Mesenchymal stem cell (in vitro differentiated cells and primary cell): ENCODE results near the gene MED6.
A peak's percentile ranks its signal among the peaks of the same experiment; 100 is the strongest.

Experiments
- DNase-seq: peaks from one replicate; pipeline ENCODE4 v3.0.0-alpha.2; 2013
- H2AFZ ChIP-seq: one replicate; pipeline ENCODE4 v1.6.1; 2013; ENCODE audit warnings: low read depth, mild to moderate bottlenecking, control low read depth, inconsistent platforms, low read length, moderate library complexity
- H2AK5ac ChIP-seq: 2 replicates; pipeline ENCODE4 v1.6.1; 2013; ENCODE audit warnings: low read length, moderate library complexity, mild to moderate bottlenecking, inconsistent platforms; ENCODE audit not compliant: severe bottlenecking
- H2BK120ac ChIP-seq: one replicate; pipeline ENCODE4 v1.6.1; 2013; ENCODE audit warnings: low read depth, mild to moderate bottlenecking, inconsistent platforms, low read length, moderate library complexity
- H2BK12ac ChIP-seq, 2 experiments: one replicate each; pipeline ENCODE4 v1.6.1; 2013; ENCODE audit warnings: inconsistent platforms in 2 of 2, low read length in 2 of 2, mild to moderate bottlenecking in 2 of 2, moderate library complexity in 2 of 2, control low read depth in 1 of 2
- H2BK15ac ChIP-seq: one replicate; pipeline ENCODE4 v1.6.1; 2013; ENCODE audit warnings: mild to moderate bottlenecking, low read depth, inconsistent platforms; ENCODE audit not compliant: poor library complexity, severe bottlenecking
- H2BK5ac ChIP-seq: 2 replicates; pipeline ENCODE4 v1.6.1; 2013; ENCODE audit warnings: low read depth, mild to moderate bottlenecking, low read length, control low read depth, inconsistent platforms; ENCODE audit not compliant: poor library complexity, severe bottlenecking
- H3K14ac ChIP-seq, 2 experiments: one replicate each; pipeline ENCODE4 v1.6.1; 2013; ENCODE audit warnings: inconsistent platforms in 2 of 2, low read length in 2 of 2, control low read depth in 1 of 2, mild to moderate bottlenecking in 1 of 2, moderate library complexity in 1 of 2
- H3K18ac ChIP-seq, 2 experiments: one replicate each; pipeline ENCODE4 v1.6.1; 2013; ENCODE audit warnings: inconsistent platforms in 2 of 2, low read length in 2 of 2, control low read depth in 1 of 2, low read depth in 1 of 2, mild to moderate bottlenecking in 1 of 2
- H3K23ac ChIP-seq, 2 experiments: one replicate each; pipeline ENCODE4 v1.6.1; 2013; ENCODE audit warnings: inconsistent platforms in 2 of 2, low read length in 2 of 2, mild to moderate bottlenecking in 2 of 2, moderate library complexity in 2 of 2, control low read depth in 1 of 2
- H3K27ac ChIP-seq: 2 replicates; pipeline ENCODE4 v1.5.1; 2013; ENCODE audit warnings: mild to moderate bottlenecking, moderate library complexity, low read length, control low read depth, inconsistent platforms; ENCODE audit not compliant: poor library complexity, severe bottlenecking
- H3K27me3 ChIP-seq, 2 experiments: 2 replicates each; pipeline versions ENCODE4 v1.6.1 to v1.7.0; 2013; ENCODE audit warnings: low read length in 2 of 2, mild to moderate bottlenecking in 2 of 2, moderate library complexity in 2 of 2, control low read depth in 1 of 2, inconsistent platforms in 1 of 2; ENCODE audit not compliant: control insufficient read depth in 1 of 2, insufficient read depth in 1 of 2
- H3K36me3 ChIP-seq, 2 experiments: 2 replicates each; pipeline versions ENCODE4 v1.6.1 to v1.7.0; 2013; ENCODE audit warnings: low read length in 2 of 2, control low read depth in 1 of 2, inconsistent platforms in 1 of 2, low read depth in 1 of 2, mild to moderate bottlenecking in 1 of 2; ENCODE audit not compliant: insufficient read depth in 2 of 2, control insufficient read depth in 1 of 2
- H3K4ac ChIP-seq, 2 experiments: one replicate each; pipeline ENCODE4 v1.6.1; 2013; ENCODE audit warnings: inconsistent platforms in 2 of 2, low read length in 2 of 2, mild to moderate bottlenecking in 2 of 2, moderate library complexity in 2 of 2, control low read depth in 1 of 2, low read depth in 1 of 2
- H3K4me1 ChIP-seq: 2 replicates; pipeline ENCODE4 v1.6.1; 2013; ENCODE audit warnings: low read depth, low read length, control low read depth; ENCODE audit not compliant: control insufficient read depth, insufficient read depth
- H3K4me2 ChIP-seq: 2 replicates; pipeline ENCODE4 v1.6.1; 2013; ENCODE audit warnings: low read length, mild to moderate bottlenecking, inconsistent platforms; ENCODE audit not compliant: poor library complexity, severe bottlenecking
- H3K4me3 ChIP-seq, 2 experiments: 2 replicates each; pipeline versions ENCODE4 v1.5.1 to v1.7.0; 2013; ENCODE audit warnings: low read length in 2 of 2, mild to moderate bottlenecking in 2 of 2, control low read depth in 1 of 2, low read depth in 1 of 2; ENCODE audit not compliant: insufficient read depth in 1 of 2
- H3K79me1 ChIP-seq: replicated peaks from 2 replicates; pipeline ENCODE4 v1.6.1; 2013; ENCODE audit warnings: mild to moderate bottlenecking, control low read depth, low read length, inconsistent platforms; ENCODE audit not compliant: poor library complexity, severe bottlenecking
- H3K9ac ChIP-seq: 2 replicates; pipeline ENCODE4 v1.7.0; 2013; ENCODE audit warnings: mild to moderate bottlenecking, low read length, moderate library complexity
- H3K9me3 ChIP-seq: 2 replicates; pipeline ENCODE4 v1.7.0; 2013; ENCODE audit warnings: mild to moderate bottlenecking, low read length; ENCODE audit not compliant: control insufficient read depth
- H4K8ac ChIP-seq: one replicate; pipeline ENCODE4 v1.6.1; 2013; ENCODE audit warnings: inconsistent platforms, mild to moderate bottlenecking, low read length, moderate library complexity
- H4K91ac ChIP-seq: one replicate; pipeline ENCODE4 v1.6.1; 2013; ENCODE audit warnings: mild to moderate bottlenecking, low read length, inconsistent platforms
- WGBS: methylation state at CpG from one replicate; pipeline ENCODE4 v1.1.7; 2013; ENCODE audit warnings: mixed read lengths; 5-methylcytosine and 5-hydroxymethylcytosine counted together

MED6 gene

DNA sequence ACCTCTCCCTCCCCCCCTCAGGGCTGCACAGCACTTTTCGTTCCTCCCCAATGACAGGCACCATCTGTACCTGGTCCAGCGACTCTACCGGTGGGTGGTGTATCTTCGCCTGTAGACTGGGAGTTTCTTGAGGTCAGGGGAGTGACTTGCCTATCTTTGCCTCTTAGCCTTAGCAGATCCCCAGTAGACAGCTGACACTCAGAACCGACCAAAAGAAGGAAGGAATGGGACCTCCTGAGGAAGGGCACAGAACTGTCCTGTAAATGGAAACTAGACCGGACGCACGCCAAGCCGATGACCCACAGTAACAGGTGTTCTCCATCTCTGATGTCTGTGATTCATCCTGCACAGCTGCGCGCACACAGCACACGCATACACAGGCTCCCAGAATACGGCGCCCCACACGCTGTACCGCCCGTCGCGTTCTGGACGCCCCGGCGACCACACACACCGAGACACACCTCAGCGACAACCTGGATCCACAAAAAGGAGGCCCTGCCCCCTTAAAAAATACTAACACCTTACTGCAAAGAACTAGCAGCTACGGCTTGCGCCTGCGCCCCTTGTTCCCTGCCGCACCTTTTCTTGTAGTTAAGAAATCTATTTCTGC lies 40.6 kb upstream of the MED6 start:
- Histone ChIP-seq H3K79me1 (peaks cover 7% of the 10 kb centered on the region), H4K91ac (no peak overlapping the region), H2BK5ac (no peak overlapping the region), H3K18ac (no peak overlapping the region), H3K4me3 (peak overlapping the region; percentile 68 to 73), H2BK15ac (no peak overlapping the region), H3K27me3 (peaks cover 24 to 74% of the 10 kb centered on the region in 2 experiments), H2AK5ac (no peak overlapping the region), H3K4ac (no peak overlapping the region), H3K9me3 (peaks cover 1% of the 10 kb centered on the region), H3K4me2 (peak overlapping the region; percentile 95), H3K9ac (no peak overlapping the region), H3K14ac (no peak overlapping the region), H3K36me3 (no peaks in the 10 kb centered on the region), H2AFZ (no peak overlapping the region), H3K27ac (no peak overlapping the region), H4K8ac (no peak overlapping the region), H3K4me1 (peaks cover 13% of the 10 kb centered on the region), H2BK12ac (no peak overlapping the region), H3K23ac (peak overlapping the region in 1 of 2 experiments; percentile 14), H2BK120ac (no peak overlapping the region)
- peak; percentile 81 for DNase-seq
- WGBS, result under 1% methylated on average over 24 of the region's 28 CpGs

DNA sequence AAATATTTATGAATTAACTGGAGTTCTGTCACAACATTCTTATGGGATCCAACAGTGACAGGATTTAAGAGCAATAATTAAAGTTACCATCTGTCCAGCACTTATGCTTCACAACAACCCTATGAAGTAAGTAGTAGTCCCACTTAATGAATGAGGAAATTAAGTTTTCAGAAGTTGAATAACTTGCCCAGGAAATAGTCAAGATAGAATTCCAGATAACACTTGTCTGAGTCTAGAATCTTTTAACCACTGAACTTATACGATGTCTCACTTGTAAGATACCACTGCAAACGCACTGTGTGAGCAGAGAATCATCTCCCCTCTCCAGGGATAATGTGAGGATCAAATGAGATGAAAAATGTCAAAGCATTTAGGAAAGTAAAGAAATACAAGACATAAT lies 38.0 kb upstream of the MED6 start:
- Histone ChIP-seq H2BK12ac (no peak overlapping the region), H3K4me3 (no peak overlapping the region), H3K4me2 (no peak overlapping the region), H3K79me1 (no peaks in the 10 kb centered on the region), H4K91ac (no peak overlapping the region), H3K27ac (no peak overlapping the region), H3K23ac (no peak overlapping the region), H3K9ac (no peak overlapping the region), H3K27me3 (peaks cover 25 to 61% of the 10 kb centered on the region in 2 experiments), H3K9me3 (peaks cover 6% of the 10 kb centered on the region), H3K18ac (no peak overlapping the region), H3K4ac (no peak overlapping the region), H2AK5ac (no peak overlapping the region), H3K36me3 (no peaks in the 10 kb centered on the region), H2AFZ (no peak overlapping the region), H4K8ac (no peak overlapping the region), H2BK5ac (no peak overlapping the region), H2BK120ac (no peak overlapping the region), H3K4me1 (peaks cover 13% of the 10 kb centered on the region), H3K14ac (no peak overlapping the region), H2BK15ac (no peak overlapping the region)
- WGBS, result no CpG with 5 or more reads among the region's 2 CpGs
- no peak for DNase-seq

DNA sequence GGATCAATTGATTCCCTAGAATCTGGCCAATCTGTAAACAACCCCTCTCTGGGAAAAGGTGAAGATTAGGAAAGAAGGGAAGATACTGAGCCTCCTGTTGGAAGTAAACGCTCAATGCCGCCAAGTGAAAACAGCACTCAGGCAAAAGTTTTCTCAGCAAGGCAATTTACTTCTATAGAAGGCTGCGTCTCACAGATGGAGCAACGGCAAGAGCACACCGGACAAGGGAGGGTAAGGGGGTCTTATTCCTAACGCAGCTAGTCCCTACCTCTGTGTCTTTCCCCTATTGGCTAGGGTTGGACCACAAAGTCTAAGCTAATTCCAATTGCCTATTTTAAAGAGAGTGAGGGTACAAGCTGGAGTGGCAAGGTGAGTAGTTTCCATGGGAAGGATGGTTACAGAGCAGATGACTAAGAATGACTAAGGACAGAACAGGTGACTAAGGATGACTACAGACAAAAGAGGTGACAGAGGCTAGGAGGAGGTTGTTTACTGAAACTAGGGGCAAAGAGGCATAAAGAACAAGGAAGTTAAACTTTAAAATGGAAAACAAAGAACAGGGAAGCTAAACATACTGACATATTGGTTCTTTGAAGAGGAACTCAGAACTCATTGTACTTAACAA lies 35.6 kb upstream of the MED6 start:
- no peak for DNase-seq
- Histone ChIP-seq H3K9me3 (peaks cover 6% of the 10 kb centered on the region), H3K27me3 (peaks cover 16 to 51% of the 10 kb centered on the region in 2 experiments), H3K18ac (no peak overlapping the region), H2BK120ac (no peak overlapping the region), H3K4me1 (peaks cover 4% of the 10 kb centered on the region), H2AK5ac (no peak overlapping the region), H3K27ac (no peak overlapping the region), H3K9ac (no peak overlapping the region), H3K4me2 (no peak overlapping the region), H3K4ac (no peak overlapping the region), H3K79me1 (no peaks in the 10 kb centered on the region), H4K8ac (no peak overlapping the region), H3K14ac (no peak overlapping the region), H3K36me3 (no peaks in the 10 kb centered on the region), H2BK15ac (no peak overlapping the region), H3K4me3 (no peak overlapping the region), H4K91ac (no peak overlapping the region), H2BK5ac (no peak overlapping the region), H3K23ac (no peak overlapping the region), H2AFZ (no peak overlapping the region), H2BK12ac (no peak overlapping the region)
- 96% methylated on average over 6 of the region's 6 CpGs for WGBS

- Histone ChIP-seq H3K79me1 (no peaks in the 10 kb centered on the region), H2BK5ac (no peak overlapping the region), H3K23ac (no peak overlapping the region), H3K4me1 (no peaks in the 10 kb centered on the region), H3K4me2 (no peak overlapping the region), H3K4me3 (no peak overlapping the region), H2BK120ac (no peak overlapping the region), H4K8ac (no peak overlapping the region), H3K18ac (no peak overlapping the region), H3K36me3 (no peaks in the 10 kb centered on the region), H3K27me3 (peaks cover 9 to 11% of the 10 kb centered on the region in 2 experiments), H3K4ac (no peak overlapping the region), H3K14ac (no peak overlapping the region), H2AK5ac (no peak overlapping the region), H4K91ac (no peak overlapping the region), H2BK15ac (no peak overlapping the region), H2AFZ (no peak overlapping the region), H2BK12ac (no peak overlapping the region), H3K9me3 (peaks cover 15% of the 10 kb centered on the region), H3K27ac (no peak overlapping the region), H3K9ac (no peak overlapping the region)
- no peak for DNase-seq
- whole genome bisulfite sequencing, result 78% methylated on average over 3 of the region's 3 CpGs
Measured at GRCh38 chr14:70631948-70632347, 31.5 kb upstream of the MED6 start.
